HG03342 (cell line): ENCODE measurements around the gene TBCK.

ENCODE experiments used
- ATAC-seq: cut with Tn5 transposase; IDR thresholded peaks from one replicate; pipeline ENCODE4 v1.9.1; 2021; ENCODE audit warnings: mild to moderate bottlenecking, moderate library complexity; ENCODE audit not compliant: unreplicated experiment

TBCK gene

DNA sequence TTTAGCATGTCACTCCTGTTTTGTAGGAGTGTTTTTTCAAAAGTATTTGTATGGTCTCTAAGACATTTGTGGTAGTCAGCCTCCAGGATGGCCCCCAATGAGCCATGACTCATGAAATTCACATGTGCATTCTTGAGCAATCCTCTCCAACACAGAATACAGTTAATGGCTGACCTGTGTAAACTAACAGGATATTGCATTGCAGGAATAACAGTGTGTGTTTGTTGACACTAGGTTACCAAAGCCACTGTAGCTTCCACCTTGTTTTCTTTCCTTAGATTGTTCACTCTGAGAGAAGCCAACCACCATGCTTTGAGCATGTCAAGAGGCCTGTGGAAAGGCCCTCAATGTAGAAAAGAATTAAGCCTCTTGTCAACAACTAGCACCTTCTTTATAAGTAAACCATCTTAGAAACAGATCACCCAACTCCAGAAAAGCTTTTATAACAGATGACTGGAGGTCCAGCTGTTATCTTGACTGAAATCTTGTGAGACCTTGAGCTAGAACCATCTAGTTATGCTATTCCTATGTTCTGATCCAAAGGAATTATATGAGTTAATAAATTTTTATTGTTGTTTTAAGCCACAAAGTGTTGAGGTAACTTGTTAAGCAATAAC is 28.5 kb downstream of the TBCK start:
- no peak for ATAC-seq

DNA sequence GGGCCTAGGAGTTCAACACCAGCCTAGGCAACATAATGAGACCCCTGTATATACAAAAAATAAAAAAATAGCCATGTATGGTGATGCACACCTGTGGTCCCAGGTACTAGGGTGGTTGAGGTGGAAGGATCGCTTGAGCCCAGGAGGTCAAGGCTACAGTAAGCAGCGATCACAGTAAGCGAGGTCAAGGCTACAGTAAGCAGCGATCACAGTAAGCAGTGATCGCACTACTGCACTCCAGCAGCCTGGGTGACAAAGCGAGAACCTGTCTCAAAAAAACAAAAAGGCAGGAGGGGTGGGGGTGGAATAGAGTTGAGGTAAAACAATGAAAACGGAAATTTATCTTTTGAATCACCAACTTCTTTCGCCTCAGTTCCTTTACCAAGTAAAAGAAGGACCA is 29.4 kb downstream of the TBCK start:
- no peak for ATAC-seq

- no peak for ATAC-seq
These were observed 31.8 kb downstream of the TBCK start for GRCh38 chr4:106284227-106284626.

DNA sequence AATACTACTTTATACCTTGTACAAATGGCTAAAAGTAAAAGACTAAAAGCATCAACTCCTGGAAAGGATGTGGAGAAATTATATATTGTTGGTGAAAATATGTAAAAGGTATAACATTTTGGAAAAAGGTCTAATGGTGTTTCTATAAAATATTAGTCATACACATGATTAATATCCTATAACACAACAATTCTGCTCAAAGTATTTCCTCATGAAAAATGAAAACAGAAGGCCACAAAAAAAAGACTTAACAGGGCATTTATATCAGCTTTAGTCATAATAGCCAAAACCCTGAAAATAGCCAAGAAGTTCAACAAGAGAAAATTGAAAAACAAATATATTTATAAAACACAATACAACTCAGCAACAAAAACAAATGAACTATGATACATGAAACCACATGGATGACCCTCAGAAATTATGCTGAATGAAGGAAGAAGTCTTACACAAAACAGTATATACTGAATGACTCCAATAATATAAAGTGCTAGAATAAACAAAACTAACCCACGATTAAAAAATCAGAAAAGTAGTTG is 38.8 kb downstream of the TBCK start:
- ATAC-seq, result no peak

DNA sequence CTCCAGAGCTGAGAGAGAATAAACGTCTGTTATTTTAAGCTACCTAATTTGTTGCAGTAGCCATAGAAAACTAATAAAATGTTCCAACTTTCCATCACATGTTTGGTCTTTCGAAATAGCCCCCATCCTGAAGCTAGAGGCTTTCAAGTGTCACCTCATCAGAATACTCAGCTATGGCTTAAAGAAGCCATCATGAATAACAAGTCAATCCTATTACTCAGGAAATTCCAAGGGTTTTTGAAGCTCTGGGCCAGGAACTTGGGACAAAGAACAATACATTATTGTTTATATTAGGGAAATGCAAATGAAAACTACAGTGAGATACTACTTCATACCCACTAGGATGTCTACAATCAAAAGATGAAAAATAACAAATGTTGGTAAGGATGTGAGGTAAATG is 42.2 kb downstream of the TBCK start:
- ATAC-seq, result no peak

DNA sequence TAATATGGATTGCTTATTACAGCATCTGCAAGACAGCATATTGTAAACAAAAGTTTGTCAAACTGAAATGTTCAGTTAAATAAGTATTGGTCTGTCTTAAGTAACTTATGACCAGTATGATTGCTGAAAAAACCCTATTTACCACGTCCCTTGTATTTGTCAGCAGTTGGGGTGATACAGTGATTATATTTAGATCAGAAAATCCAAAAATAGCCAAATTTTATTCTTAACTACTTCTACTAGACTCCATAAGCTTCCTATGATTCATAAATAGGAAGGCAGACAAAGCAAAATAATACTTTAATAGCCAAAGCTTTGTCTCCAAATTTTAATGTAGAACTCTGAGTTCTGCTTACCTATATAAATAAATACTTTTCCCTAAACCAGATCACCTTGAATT is 45.3 kb downstream of the TBCK start:
- ATAC-seq, result no peak

- ATAC-seq, result no peak
These were observed 46.3 kb downstream of the TBCK start for GRCh38 chr4:106269711-106270110.

GRCh38 chr4:106268786-106269185 is 47.2 kb downstream of the TBCK start:
- ATAC-seq, result no peak

GRCh38 chr4:106266201-106266600 is 49.8 kb downstream of the TBCK start:
- peak; percentile 67 for ATAC-seq

- no peak for ATAC-seq
These were observed 51.7 kb downstream of the TBCK start for GRCh38 chr4:106264331-106264728.

DNA sequence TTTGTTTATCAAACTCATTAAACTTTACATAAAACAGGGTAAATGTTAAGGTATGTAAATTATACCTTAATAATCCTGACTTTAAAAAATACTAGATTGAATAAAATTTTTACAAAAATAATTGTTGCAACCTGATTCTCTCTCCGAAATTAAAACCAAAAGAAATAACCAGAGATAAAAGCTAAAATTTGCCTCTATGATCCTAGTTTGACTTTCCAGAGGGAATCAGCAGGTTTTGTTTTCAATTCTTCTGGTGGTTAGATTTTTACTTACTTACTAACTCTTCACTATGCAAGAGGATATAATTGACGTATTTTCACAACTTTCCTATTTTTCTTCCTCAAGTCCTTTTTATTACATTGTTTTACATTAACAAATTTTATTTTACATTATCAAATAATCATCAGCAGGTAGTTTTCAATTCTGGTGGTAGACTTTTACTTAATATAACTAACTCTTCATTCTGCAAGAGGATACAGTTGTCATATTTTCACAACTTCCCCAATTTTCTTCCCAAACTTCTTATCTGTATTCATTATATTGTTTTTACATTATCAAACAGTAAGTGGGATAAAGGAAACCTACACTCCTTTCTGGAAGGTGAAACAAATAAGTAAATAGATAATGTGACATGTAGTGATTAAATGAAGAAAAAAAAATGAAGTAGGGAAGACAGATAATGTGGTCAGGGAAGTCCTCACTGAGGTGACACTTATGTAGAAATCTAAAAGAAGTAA is 52.2 kb downstream of the TBCK start:
- no peak for ATAC-seq

DNA sequence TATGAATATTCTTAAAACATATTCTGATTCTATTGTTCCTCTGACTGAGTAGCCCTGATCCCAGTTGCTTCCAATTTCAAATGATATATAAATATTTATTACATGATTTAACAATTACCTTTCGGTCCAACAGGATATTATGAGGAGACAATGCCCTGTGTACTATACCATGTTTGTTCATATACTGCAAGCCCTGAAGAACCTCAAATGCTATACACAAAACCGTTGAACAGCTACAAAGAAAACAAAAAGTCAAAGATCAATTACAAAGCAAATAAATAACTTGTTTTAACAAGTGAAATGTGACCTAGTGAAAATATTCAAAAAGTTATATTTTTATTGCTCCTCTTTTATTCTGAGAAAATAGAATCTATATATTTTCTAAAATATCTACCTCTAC is 54.0 kb downstream of the TBCK start:
- no peak for ATAC-seq

DNA sequence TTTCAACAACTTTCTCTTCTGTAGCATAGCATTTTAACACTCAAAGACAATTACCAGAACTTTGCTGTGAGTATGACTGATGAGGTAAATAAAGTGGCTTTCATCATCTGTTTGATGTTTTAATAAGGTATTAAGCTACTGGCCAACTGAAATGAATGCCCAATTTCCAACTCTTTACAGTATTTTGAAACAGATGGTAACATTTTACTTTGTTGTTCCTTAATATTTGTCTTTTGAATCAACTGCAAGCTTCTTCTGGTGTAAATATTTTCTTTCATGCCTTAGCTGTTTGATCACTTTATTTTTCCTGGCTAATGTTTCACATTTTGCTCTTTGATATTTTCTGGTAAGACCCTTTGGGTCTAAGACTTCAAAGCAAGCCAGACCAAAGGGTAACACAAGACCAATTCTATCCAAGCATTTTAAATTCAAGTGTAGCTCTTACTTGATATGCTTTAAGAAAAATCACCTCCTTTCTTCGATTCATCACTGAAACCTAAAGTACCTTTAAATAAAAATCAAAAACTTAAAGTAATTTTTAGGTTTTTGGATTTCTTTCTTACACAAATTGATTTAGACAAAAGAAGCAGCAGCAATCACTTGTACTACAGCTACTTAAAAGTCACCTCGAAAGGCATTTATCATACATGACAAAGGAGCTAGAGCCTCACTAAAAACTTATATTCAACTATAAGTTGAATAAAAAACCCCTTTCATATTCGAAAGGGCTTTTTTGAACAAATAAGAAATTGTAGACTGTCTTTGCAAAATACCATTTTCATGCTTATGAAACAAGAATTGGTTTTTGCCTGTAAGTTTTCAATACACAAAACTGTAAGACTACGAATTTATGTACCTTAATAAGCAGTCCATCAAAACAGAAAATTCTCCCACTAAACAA is 57.6 kb downstream of the TBCK start:
- no peak for ATAC-seq

GRCh38 chr4:106256190-106256589 is 59.8 kb downstream of the TBCK start:
- no peak for ATAC-seq

- no peak for ATAC-seq
These were observed 60.8 kb downstream of the TBCK start for GRCh38 chr4:106255195-106255594.

- no peak for ATAC-seq
These were observed 62.5 kb downstream of the TBCK start for GRCh38 chr4:106253364-106254129.

GRCh38 chr4:106247600-106247999 is 68.4 kb downstream of the TBCK start:
- ATAC-seq, result no peak

DNA sequence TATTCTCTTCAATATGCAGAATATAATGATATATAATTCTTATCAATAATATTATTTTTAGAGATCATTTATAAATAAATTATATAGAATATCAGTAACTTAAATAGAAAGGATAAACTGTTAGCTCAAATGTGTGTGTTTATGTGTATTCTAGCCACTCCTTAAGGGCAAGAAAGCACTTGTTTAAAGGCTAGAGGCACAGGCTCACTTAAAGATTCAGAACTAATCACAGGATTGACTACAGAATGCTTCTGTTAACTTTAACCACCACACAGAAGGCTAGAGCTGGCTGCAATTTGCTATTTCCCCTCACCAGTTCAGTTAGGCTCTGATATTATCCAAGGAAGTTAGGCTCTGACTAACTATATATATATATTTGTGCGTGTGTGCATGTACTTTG is 69.6 kb downstream of the TBCK start:
- no peak for ATAC-seq

DNA sequence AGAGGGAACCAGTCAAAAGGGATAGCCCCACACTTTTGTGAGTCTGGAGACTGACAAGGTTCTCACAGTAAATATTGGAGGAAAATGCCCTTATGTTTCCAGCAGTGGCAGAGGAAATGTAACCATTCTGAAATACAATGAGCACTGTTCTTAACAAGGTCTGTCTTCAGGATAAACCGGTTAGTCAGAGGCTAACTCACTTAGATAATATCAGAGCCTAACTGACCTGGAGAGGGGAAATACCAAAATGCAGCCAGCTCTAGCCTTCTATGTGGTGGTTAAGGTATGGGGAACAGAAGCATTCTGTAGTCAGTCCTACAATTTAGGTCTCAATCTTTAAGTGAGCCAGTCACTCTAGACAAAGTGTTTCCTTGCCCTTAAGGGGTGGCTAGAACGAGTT is 70.8 kb downstream of the TBCK start:
- no peak for ATAC-seq

GRCh38 chr4:106240699-106241098 is 75.3 kb downstream of the TBCK start:
- no peak for ATAC-seq
